GM19043 (cell line): Measurements from ENCODE around the gene ATXN7.

Source experiments
- ATAC-seq: cut with Tn5 transposase; IDR thresholded peaks from one replicate; pipeline ENCODE4 v1.9.1; 2021; ENCODE audit warnings: low read depth; ENCODE audit not compliant: unreplicated experiment

Gene ATXN7, protein sequence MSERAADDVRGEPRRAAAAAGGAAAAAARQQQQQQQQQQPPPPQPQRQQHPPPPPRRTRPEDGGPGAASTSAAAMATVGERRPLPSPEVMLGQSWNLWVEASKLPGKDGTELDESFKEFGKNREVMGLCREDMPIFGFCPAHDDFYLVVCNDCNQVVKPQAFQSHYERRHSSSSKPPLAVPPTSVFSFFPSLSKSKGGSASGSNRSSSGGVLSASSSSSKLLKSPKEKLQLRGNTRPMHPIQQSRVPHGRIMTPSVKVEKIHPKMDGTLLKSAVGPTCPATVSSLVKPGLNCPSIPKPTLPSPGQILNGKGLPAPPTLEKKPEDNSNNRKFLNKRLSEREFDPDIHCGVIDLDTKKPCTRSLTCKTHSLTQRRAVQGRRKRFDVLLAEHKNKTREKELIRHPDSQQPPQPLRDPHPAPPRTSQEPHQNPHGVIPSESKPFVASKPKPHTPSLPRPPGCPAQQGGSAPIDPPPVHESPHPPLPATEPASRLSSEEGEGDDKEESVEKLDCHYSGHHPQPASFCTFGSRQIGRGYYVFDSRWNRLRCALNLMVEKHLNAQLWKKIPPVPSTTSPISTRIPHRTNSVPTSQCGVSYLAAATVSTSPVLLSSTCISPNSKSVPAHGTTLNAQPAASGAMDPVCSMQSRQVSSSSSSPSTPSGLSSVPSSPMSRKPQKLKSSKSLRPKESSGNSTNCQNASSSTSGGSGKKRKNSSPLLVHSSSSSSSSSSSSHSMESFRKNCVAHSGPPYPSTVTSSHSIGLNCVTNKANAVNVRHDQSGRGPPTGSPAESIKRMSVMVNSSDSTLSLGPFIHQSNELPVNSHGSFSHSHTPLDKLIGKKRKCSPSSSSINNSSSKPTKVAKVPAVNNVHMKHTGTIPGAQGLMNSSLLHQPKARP

DNA sequence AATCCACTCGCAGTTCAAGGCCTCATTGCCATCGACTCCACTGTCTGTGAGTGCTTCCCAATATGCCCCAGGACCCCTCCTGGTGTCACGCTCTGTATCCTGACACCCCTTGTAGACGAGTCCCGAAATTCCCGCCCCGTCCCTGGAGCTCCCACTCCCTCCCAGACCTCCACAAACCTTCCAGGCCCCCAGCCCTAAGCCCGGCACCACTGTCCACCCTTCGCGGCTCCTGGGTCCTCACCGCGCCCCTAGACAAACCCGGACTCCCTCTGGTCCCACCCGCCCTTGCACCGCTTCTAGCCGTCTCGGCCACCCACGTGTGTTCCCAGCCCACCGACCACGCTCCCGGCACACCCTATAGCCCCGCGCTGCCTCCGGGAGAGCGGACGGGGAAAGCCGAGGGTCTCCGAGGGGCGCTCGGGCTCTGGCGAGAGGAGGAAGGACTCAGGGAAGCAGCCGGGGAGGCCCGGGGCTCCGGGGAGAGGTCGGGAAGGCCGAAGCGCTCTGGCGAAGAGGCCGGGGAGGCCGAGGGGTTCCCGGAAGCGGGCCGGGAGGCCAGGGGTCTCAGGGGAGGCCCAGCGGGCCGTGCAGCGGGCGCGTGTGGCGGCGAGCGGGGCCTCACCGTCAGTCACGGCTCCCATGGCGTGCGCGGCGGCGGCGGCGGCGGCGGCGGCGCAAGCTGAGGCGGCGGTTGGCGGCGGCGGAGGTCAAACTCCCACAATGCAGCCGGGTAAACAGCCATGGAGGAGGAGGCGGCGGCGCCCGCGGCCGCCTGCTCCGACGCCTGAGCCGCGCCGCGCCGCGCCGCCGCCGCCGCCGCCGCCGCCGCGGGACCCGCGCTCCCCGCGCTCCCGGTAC, at the start of gene ATXN7, which contains the start of gene THOC7:
TSS of gene ATXN7 (plus strand) at position 718 of the 858 bp plus-strand sequence. CDS start 48,732 bp downstream, outside the sequence.
TSS of gene THOC7 (minus strand) at position 656 of the 858 bp plus-strand sequence. CDS start at position 641, 15 bp downstream.
- ATAC-seq: peak; percentile 68

DNA sequence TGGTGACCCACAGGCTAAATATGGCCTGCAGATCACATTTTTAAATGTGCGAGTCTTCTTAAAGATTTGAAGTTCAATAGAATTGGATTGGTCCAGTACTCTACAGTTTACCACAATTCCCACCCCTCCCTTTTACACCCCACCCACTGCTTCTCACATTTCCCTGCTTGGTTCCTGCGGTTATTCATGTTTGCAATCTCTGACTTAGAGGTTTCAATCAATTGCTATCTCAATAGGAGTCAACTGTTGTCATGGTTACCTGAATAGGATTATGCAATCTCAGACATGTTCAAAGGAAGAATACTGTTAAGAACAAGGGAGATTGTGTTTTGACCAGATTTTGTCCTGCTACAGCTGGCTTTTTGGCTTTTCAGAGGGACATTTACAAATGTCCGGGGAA, 49.4 kb upstream of the ATXN7 start:
- ATAC-seq: no peak

DNA sequence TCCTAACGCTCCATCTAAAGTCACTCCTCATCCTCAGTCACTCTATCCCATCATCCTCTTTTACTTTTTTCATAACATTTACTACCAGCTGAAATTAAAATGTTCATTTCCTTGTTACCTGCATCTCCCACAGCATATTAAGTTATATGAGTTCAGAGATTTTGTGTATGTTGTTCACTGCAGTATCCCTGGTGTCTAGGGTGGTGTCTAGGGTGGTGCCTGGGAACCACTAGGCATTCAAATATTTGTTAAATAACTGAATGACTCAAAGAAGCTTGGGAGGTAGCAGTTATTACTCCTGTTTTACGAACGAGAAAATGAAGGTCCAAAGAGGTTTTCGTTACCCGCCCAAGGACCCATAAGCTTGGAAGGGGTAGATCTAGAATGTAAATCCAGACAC, 46.4 kb upstream of the ATXN7 start:
- no peak for ATAC-seq

DNA sequence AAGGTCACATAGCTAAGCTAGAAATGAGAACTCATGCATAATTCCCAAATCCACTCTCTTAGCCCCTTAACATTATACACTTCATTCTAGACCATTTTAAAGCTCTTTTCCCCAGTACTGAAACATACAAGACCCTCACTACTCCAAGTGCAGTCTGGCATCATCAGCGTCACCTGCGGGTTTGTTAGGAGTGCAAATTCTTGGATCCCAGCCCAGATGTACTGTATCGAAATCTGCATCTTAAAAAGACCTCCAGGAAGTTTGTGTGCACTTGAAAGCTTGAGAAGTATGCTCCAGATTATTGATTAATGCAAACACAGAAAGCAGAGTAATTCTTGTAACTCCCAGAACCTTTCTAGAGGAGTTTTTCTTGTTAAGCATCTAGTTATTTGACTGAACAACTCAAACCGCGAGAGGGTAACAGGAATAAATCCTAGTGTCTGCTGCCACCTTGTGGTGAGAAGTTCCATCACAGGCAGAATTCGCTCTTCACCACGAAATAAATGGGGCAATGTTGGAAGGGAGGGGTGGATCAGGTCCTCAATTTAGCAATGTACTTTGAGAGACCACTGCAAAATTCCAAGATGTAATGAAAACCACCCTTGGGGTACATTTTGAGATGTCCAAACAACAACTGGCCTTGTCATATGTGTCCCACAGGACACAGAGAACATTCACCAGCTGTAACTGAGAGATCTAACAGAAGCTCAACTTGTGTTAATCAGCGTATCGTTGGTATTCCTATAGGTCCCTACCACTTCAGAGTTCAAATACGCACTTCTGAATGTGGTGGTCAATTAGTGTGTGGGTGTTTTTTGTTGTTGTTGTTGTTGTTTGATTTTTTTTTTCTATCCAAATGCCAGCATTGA, 45.2 kb upstream of the ATXN7 start:
- ATAC-seq: peak; percentile 69

DNA sequence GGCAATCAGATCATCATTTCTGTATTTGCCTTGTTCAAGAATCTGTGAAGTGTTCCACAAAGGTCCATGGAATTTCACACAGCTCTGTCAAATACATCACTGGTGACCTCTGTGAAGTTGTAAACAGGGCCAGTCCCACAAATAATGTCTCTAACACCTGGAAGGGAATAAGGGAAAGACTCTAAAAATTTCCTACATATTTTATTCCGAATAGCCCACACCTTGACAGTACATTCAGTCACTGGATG, 44.6 kb upstream of the ATXN7 start, which contains the start of gene C3orf49:
TSS of gene C3orf49 (plus strand) at position 149 of the 248 bp plus-strand sequence. CDS start 173 bp downstream, outside the sequence.
- no peak for ATAC-seq

DNA sequence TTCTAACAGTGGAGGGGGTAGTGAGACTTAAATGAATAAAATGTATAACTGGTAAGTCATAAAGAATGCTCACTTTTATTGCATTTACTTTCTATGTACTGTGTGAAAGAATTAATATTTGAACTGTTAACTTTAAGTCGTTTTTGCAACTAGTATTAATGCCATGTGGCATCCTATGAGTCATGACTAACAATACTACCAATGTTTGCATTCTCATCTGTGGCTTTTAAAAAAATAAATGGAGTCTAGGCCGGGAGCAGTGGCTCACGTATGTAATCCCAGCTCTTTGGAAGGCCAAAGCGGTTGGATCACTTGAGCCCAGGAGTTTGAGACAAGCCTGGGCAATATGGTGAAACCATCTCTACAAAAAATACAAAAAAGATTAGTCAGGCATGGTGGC, 39.4 kb upstream of the ATXN7 start:
- ATAC-seq: no peak

DNA sequence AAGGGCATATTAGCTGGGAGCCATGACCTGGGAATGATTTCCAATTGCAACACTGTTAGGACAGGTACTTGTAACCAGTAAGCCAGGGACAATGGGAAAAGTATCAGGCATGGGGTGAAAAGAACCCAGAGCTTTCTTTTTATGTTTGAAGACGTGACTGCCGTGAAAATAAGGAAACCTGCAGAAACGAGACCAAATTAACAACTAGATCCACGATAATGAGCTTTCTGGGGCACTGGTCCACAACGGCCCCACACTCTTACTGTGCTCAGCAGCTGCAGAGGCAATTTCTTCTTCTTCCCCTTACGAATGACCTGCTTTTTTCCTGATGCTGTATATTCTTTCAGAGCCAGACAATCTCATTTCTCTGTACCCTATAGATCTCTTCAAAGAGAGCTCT, 33.1 kb upstream of the ATXN7 start:
- ATAC-seq: no peak

DNA sequence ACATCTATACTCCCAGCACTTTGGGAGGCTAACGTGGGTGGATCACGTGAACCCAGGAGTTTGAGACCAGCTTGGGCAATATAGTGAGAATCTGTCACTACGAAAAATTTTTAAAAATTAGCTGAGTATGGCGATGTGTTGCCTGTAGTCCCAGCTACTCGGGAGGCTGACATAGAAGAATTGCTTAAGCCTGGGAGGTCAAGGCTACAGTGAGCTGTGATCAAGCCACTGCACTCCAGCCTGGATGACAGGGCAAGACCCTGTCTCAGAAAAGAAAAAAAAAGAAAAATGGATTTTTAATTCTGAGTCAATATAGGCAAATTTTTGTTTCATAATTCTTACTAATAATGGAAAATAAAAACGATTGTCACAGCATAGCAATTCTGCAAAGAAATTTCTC, 31.3 kb upstream of the ATXN7 start:
- no peak for ATAC-seq

DNA sequence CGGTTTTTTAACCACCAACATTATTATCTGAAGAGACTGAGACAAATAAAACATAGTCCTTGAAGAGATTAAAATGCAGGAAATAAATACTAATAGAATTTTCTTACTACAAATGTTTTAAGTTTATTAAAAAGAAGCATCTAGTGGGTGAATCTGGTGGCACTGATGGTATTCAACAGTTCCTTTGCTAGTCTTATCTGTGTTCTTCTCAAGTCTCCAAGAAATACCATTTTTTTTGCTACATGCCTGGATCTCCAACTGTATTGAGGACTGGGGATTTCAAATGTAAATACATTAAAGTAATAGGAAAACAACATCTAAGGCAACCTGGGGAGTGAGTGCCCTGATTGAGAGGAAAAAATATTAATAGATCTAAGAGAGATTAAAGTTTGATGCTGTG, 22.0 kb upstream of the ATXN7 start:
- ATAC-seq: no peak

DNA sequence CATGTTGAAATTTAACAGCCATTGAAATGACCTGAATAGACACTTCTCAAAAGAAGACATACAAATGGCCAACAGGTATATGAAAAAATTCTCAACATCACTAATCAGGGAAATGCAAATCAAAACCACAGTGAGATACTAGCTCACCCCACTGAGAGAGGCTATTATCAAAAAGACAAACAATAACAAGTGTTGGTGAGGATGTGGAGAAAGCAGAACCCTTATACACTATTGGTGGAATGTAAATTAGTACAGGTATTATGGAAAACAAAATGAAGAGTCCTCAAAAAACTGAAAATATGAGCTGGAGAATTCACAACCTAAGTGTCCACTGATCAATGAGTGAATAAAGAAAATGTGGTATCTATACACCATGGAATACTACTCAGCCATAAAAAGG, 21.5 kb upstream of the ATXN7 start:
- no peak for ATAC-seq

DNA sequence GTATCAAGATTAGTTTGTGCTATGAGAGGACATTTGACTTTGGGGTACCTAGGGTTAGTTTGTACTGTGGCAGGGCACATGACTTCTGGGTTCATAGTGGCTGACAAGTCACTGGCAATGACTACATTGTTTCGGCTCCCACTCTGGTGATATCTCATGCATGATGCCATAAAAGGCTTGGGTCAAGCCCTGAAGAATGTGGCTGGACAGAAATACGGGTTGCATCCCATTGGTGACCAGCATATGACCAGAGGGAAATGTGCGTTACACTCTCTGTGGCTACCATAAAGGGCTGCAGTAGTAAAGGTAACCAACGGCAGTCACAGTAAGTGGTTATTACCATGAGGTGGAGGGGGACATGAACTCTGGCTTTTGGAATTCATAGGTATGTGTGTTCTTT, 18.5 kb upstream of the ATXN7 start:
- no peak for ATAC-seq

DNA sequence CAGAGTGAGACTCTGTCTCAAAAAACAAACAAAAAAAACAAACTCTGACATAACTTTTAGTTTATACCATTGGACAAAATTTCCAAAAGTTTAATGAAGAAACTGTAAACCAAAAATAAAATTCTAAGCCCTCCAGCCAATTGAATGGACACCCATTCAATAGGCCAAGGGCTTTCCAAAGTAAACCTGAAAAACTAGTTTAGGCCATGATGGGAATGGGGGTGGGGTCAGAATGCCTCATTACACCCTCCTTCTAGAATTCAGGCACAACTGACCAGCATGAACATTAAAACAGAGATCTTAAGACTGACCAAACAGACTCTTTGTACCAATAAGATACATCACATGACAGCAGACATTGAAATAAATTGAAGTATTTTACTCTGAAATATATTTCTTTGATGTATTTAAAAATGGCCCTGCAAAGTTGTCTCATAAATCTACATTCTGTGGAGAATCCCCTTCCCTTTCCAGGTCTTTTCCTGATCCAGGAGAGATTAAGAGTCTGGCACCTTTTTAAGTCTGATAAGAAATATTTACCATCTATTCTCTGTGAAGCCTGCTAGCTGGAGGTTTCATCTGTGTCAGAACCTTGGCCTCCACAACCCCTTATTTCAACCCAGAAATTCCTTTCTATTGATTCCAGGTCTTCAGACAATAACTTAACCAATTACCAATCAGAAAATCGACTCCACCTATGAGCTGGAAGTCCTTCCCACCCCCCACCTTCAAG, 15.8 kb upstream of the ATXN7 start:
- ATAC-seq: no peak

DNA sequence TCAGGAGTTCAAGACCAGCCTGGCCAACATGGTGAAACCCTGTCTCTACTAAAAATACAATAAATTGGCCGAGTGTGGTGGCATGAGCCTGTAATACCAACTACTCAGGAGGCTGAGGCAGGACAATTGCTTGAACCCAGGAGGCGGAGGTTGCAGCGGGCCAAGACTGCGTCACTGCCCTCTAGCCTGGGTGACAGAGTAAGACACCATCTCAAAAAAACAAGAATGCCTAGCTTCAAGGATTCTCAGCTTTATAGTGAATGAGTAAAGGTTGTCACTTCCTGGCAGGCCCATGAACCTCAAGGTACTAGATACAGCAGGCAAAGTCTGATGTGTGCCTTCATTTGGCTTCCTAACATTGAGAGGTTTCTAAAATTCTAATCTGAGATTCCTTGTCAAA, 14.5 kb upstream of the ATXN7 start:
- no peak for ATAC-seq

DNA sequence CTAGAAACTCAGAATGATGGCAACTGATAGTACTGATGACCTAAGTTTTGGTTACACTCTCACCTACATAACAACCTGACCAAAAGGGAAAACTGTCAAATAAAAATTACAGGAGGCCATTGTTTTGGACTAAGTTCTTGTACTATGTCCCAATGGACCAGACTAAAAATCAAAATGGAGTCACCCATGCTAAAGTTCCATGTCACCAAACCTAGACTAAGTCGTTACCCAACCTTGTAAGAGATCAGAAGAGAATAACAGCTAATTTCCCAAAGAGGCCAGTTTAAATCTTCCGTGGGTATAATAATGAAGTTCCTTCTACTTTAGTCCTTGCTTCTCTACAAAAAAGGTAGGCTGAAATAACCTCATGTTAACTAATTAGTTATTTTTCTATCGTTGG, 12.4 kb upstream of the ATXN7 start:
- ATAC-seq: no peak

DNA sequence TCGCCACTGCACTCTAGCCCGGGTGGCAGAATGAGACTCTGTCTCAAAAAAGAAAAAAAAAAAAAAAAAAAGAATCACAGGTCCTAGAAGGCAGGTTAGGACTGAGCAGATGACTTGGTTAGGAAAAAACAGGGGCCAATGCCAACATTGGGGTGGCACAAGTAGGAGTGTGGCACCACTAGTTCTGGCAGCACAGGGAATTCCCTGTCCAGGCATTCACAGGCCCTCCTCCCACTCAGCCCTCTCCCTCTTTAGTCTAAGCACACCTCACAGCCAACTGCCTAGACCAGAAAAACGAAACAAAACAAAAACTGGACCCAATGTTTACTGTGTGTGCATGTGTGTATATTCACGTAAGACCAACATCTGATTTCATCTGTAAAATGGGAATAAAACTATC, 10.6 kb upstream of the ATXN7 start:
- no peak for ATAC-seq

DNA sequence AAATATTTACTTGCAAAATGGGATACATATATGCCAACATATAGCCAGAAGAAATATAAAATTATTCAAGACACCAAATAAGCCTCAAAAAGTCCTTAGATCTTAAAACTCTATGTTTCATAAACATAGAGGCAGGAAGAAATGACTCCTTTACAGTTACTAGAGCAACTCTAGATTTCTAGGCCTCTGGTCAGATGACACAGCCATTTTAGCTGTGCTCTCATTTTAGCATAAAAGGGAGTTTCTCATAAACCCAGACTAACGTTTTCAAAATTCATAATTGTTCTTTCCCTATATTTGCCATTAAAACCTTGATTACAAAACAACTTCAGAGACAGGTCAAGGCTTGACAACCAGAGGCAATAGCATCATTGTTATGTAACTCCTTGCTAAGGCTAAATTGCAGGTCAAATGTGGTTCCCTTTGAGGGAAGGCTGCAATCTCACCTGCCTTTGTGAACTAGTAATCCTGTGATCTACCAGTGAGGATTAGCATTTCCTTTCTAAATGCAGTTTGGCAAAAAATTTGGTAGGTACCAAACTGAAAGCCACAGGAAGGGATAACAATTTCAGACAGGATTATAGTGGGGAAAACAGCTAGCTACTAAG, 8.2 kb upstream of the ATXN7 start:
- no peak for ATAC-seq

DNA sequence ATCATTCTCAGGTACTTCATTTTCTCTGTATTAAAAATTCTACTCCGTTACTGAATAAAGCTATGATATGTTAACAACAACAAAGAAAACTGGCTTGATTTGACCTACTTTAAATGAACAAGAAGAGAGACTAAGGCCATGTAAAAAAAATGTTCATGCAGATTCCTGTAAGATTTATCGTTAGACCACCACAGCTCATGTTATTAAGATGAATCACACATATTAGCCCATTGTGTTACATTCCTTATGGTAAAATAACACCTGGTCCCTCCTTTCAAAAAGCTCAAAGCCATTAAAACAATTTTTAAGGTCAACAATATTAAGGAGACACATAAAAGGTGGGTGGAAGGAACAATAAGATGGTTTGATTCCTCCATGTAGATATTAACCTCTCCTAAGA, 6.4 kb upstream of the ATXN7 start:
- no peak for ATAC-seq

DNA sequence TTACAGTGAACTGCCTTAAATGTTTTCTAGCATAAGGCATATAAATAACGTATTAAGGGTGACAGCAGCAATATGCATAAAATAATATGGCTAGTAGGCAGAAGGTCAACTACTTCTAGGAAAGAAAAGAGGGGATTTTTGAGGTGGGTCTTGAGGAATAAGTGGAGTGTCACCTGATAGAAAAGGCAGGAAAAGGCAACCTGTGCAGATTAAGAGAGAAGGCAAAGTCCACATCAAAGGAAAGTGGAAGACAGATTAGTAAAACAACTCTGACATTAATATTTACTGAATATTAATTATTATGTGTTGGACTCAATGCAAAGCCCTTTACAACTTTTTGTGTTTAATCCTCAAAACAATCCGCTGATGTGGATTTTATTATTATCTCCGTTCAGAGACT, 2.9 kb upstream of the ATXN7 start:
- no peak for ATAC-seq

DNA sequence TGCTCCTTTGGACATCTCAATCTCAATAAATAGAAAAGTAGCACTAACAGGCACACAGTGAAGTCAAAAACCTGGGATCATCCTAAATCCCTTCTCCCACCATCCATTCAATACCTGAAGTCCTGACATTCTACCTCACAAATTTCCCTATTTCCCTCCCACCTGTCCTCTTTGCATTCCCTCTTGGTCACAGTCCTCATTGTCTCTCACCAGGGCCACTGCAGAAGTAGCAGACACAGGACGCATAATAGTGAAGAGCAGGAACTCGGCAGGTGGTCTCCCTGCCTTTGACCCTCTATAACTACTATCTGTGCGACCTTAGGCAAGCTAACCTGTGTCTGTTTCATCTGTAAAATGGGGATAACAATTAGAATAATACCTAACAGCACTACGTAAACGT, 2.4 kb upstream of the ATXN7 start:
- no peak for ATAC-seq
